H1 (cell line): ENCODE data around the gene SBNO1. TPM values are rescaled to one million over a fixed set of nuclear protein-coding genes. Genes with fewer than 3 reads are reported as not detected.

Experiments
- ASH2L ChIP-seq: fragments of 200-600, 300-600 bp; sonication (generic); IDR thresholded peaks from one replicate; pipeline ENCODE4 v1.7.1; 2017; ENCODE audit warnings: low read length
- BACH1 ChIP-seq: IDR thresholded peaks from 2 replicates; pipeline ENCODE4 v1.6.1; 2012; ENCODE audit warnings: low read length, improper control_type of control experiment
- BRCA1 ChIP-seq: IDR thresholded peaks from 2 replicates; pipeline ENCODE4 v1.6.1; 2012; ENCODE audit warnings: low read depth, low read length, improper control_type of control experiment
- FOSL1 ChIP-seq: IDR thresholded peaks from 2 replicates; pipeline ENCODE4 v1.6.1; 2011; ENCODE audit warnings: mild to moderate bottlenecking, low read depth, low read length, moderate library complexity; ENCODE audit not compliant: insufficient read depth
- JUND ChIP-seq: IDR thresholded peaks from 2 replicates; pipeline ENCODE4 v1.6.1; 2011; ENCODE audit warnings: mild to moderate bottlenecking, improper control_type of control experiment, low read length
- TCF12 ChIP-seq: IDR thresholded peaks from 2 replicates; pipeline ENCODE4 v1.6.1; 2011; ENCODE audit warnings: low read depth, mild to moderate bottlenecking, low read length
- polyA plus RNA-seq, 7 experiments: library from polyadenylated mRNA; depleted of rRNA in 3 of 7; stranded (reverse) in 5 of 7; unstranded in 2 of 7; fragments of >200 nt in 5 of 7; fragments of 200-250 nt in 2 of 7; gene quantifications; 1 replicate in 5 of 7; 2 replicates in 1 of 7; 4 replicates in 1 of 7; pipeline versions ENCODE4 v1.2.1 to v1.2.3, GENCODE V29; 2011 to 2013; ENCODE audit warnings: missing spikeins in 2 of 7, mixed read lengths in 2 of 7
- total RNA-seq: library from RNA; stranded (reverse); fragmentation: NEBNext Ultra II Directional; extraction: Animal tissue kit (Norgen Biotek cat#: 25700); gene quantifications from 2 replicates; pipeline ENCODE4 v1.2.1, GENCODE V29; 2021
- TF ChIP-seq, protein P1 (sequence below), 3 experiments: IDR thresholded peaks; 1 replicate in 2 of 3; 2 replicates in 1 of 3; pipeline versions ENCODE4 v1.5.1 to v1.6.1; 2011; ENCODE audit warnings: low read length in 3 of 3, mild to moderate bottlenecking in 3 of 3, inconsistent platforms in 2 of 3, low read depth in 1 of 3, moderate library complexity in 1 of 3; ENCODE audit not compliant: insufficient read depth in 1 of 3; ENCODE audit errors: control extremely low read depth in 1 of 3

Gene SBNO1
- total and polyA plus RNA-seq, 2 of the 8 experiments (the other 6 are each of a cell fraction or from before 2014, with no cell fraction given), result 6.7 to 57.7 TPM

DNA sequence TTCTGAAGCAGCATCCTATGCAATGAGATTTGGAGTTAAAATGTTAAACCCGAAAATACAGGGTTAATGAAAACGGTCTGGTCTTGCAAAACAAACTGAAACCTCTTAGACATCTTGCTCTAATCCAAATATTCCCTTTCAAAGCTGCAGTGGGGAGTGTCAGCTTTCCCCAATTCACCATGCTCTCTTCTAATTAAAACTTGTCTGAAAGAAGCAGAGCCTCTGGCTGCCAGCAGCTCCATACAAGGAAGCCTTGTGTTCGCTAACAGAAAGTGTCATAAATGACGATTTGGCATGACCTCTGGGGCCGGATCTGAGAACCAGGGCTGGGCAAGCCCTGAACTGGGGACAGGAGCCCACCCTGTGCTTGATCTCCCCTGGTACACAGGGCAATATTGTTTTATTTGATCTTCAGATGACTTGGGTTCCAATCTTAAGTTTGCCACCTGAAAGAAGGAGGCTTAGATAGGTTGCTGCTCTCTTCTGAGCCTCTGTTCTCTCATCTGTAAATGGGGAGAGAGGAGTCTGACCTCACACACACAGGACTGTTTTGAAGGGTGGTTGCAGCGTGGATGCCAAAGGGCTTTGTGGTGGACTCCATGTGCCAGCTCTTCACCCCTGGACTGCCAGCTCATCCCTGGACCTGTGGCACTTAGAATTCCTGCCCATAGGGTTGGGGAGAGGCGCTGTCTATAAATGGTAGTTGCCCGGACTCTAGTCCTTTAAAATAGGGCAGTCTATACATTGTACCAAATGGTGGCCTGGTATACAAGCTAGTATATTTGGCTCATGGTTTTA, 27.1 kb upstream of the SBNO1 start (continued):
- TF ChIP-seq TCF12 (no peak), ASH2L (no peak), FOSL1 (no peak), BRCA1 (no peak), JUND (no peak), BACH1 (no peak)
- TF ChIP-seq, protein P1, sequence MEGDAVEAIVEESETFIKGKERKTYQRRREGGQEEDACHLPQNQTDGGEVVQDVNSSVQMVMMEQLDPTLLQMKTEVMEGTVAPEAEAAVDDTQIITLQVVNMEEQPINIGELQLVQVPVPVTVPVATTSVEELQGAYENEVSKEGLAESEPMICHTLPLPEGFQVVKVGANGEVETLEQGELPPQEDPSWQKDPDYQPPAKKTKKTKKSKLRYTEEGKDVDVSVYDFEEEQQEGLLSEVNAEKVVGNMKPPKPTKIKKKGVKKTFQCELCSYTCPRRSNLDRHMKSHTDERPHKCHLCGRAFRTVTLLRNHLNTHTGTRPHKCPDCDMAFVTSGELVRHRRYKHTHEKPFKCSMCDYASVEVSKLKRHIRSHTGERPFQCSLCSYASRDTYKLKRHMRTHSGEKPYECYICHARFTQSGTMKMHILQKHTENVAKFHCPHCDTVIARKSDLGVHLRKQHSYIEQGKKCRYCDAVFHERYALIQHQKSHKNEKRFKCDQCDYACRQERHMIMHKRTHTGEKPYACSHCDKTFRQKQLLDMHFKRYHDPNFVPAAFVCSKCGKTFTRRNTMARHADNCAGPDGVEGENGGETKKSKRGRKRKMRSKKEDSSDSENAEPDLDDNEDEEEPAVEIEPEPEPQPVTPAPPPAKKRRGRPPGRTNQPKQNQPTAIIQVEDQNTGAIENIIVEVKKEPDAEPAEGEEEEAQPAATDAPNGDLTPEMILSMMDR (IDR thresholded peaks at IDR 0.05; ENCODE audit: control extremely low read depth in 1 of 3, insufficient read depth in 1 of 3, low read depth in 1 of 3, low read length in 3 of 3), result no peak
